ENCODE results near the gene POLR3GL.

POLR3GL gene

DNA sequence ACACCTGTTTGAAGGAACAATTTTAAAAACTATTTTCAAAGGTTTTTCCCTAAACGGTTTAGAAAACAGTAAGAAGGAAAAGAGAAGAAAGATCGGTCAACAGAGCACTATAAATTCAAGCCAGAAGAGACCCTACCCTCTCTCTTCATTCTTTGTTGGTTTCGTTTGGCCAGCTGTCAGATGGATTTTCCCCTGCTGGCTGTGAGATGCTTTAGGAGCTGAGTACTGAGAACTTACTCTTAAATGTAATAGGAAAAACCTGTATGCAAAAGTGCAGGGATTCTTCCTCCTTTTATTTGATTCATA lies 33.2 kb downstream of the POLR3GL start:
- TF ChIP-seq GATA3 (IDR thresholded peaks at IDR 0.05; ENCODE audit: low read depth, low read length) (no peak), GATA2 (IDR thresholded peaks at IDR 0.05; ENCODE audit: low read depth, low read length) (no peak)

DNA sequence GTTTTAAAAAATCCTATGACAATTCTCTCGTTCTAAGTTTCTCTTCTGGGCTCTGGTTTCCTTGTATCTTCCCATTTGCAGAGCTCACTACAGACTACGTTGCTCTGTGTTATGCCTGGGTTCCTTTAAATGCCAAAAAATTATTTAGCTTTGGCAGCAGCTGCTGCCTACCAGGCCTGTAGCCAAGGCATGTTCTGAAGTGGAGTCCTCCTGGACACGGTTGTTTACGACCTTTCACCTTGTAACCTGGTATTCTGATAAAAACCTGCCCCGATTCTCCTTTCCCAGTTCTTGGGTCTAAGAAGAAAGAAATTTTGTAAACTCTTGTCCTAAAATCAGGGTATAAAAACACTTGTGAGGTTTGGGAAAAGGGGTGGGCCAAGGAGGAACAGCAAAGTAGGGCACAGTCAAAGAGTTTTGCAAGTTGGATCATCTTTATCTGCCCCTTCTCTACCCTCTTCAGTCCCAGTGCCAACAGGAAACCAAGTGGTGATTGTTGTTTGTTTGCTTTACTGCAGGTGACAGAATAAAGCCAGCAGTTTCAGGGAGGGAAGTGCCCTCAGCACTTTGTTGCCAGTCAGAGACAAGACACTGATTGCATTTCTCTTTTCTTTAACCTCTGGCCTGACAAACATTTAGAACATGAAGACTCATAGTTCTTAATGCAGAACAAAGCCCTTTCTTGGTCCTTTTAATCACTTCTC lies 35.0 kb downstream of the POLR3GL start:
- no peak for TF ChIP-seq GATA3 (IDR thresholded peaks at IDR 0.05; ENCODE audit: low read depth, low read length)
- no peak for TF ChIP-seq GATA2 (IDR thresholded peaks at IDR 0.05; ENCODE audit: low read depth, low read length)

GRCh38 chr1:146001709-146002108 lies 37.2 kb downstream of the POLR3GL start:
- TF ChIP-seq GATA2 (IDR thresholded peaks at IDR 0.05; ENCODE audit: low read depth, low read length) (no peak), GATA3 (IDR thresholded peaks at IDR 0.05; ENCODE audit: low read depth, low read length) (no peak)

GRCh38 chr1:146007489-146008133 lies 43.1 kb downstream of the POLR3GL start:
- no peak for TF ChIP-seq GATA2 (IDR thresholded peaks at IDR 0.05; ENCODE audit: low read depth, low read length)
- no peak for TF ChIP-seq GATA3 (IDR thresholded peaks at IDR 0.05; ENCODE audit: low read depth, low read length)

DNA sequence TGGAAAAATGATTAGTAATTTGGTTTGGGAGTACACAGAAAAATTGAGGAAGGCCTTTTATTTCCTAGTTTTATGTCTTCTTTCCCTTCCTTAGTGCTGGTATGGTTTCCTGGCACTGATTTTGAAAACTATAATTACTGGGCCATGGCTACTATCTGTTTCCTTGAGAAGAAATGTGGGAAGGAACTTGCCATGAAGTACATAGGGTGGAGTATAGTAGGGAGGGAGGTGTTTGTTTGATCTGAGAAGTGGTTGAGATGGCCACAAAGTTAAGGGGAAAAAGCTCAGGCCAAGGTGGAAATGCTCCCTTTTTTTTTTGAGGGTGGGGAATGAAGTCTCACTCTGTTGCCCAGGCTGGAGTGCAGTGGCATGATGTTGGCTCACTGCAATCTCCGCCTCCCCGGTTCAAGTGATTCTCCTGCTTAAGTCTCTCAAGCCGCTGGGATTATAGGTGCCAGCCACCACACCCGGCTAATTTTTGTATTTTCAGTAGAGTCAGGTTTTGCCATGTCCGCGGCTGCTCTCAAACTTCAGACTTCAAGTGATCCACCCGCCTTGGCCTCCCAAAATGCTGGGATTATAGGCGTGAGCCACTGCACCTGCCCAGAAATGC lies 45.7 kb downstream of the POLR3GL start:
- no peak for TF ChIP-seq GATA3 (IDR thresholded peaks at IDR 0.05; ENCODE audit: low read depth, low read length)
- no peak for TF ChIP-seq GATA2 (IDR thresholded peaks at IDR 0.05; ENCODE audit: low read depth, low read length)

DNA sequence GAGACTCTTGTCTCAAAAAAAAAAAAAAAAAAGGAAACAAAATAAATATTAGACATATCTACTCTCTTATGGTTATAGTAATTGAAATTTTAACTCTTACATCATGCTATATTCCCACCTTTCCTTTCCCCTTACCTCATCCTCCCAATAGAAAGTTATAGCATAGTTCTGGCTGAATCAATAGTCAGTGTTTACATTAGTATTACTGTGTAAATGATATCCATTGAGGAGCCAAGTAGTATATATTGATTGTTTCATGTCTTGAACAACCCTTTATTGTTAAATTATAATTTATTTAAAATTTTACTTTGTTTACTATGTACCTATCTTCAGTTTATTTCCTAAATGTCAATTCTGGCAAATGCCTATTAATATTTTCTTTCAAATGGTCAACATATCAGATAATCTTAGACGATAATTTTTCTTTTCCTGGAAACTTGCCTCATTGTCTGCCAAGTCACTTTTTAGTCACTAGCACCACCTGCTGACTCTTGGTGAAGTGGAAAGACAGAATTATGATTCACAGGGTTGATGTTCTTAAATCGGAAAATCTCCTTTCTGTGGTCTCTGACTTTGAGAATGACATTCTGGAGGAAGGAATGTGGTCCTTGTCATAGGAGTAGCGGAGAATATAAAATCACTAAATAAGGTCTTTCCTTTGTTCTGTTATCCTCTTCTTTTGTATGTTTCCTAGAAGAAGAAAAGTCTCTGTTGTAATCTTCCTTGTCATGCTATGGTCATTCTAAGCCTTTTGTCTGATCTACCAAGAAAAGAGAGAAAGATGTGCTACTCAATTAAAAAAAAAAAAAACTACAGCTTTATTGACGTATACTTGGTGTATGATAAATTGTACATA lies 48.4 kb downstream of the POLR3GL start:
- TF ChIP-seq GATA3 (IDR thresholded peaks at IDR 0.05; ENCODE audit: low read depth, low read length): peak; percentile 46; the same call in 1 of the 2 replicates
- peak; percentile 24; the same call in 1 of the 2 replicates for TF ChIP-seq GATA2 (IDR thresholded peaks at IDR 0.05; ENCODE audit: low read depth, low read length)

GRCh38 chr1:146013559-146013922 lies 49.1 kb downstream of the POLR3GL start:
- TF ChIP-seq GATA3 (IDR thresholded peaks at IDR 0.05; ENCODE audit: low read depth, low read length): no peak
- no peak for TF ChIP-seq GATA2 (IDR thresholded peaks at IDR 0.05; ENCODE audit: low read depth, low read length)

DNA sequence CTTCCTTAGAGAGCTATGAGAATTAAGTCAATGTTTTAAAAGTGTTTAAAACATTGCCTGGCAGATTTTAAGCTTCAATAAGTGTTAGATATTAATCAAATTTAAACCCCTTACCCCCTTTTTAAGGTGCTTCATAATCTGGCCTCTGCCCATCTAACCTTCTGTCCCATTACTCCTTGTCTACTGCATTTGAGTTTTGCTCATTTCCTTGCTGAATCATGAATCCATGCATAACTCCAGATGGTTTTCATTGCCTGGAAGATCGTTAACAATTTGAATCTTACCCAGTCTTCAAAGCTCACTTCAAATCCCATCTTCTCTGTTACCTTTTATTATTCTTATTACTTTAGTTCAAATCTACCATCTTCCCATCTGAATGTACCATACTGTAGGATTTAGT lies 52.4 kb downstream of the POLR3GL start:
- TF ChIP-seq GATA2 (IDR thresholded peaks at IDR 0.05; ENCODE audit: low read depth, low read length): no peak

GRCh38 chr1:146019231-146020057 lies 55.0 kb downstream of the POLR3GL start:
- no peak for TF ChIP-seq GATA2 (IDR thresholded peaks at IDR 0.05; ENCODE audit: low read depth, low read length)
- TF ChIP-seq GATA3 (IDR thresholded peaks at IDR 0.05; ENCODE audit: low read depth, low read length): no peak

GRCh38 chr1:146020058-146021049 lies 55.9 kb downstream of the POLR3GL start:
- TF ChIP-seq GATA3 (IDR thresholded peaks at IDR 0.05; ENCODE audit: low read depth, low read length): no peak
- TF ChIP-seq GATA2 (IDR thresholded peaks at IDR 0.05; ENCODE audit: low read depth, low read length): no peak

- TF ChIP-seq GATA3 (IDR thresholded peaks at IDR 0.05; ENCODE audit: low read depth, low read length) (no peak), GATA2 (IDR thresholded peaks at IDR 0.05; ENCODE audit: low read depth, low read length) (no peak)
Observed at GRCh38 chr1:146021050-146021445, 56.6 kb downstream of the POLR3GL start.

- TF ChIP-seq GATA2 (IDR thresholded peaks at IDR 0.05; ENCODE audit: low read depth, low read length): no peak
- no peak for TF ChIP-seq GATA3 (IDR thresholded peaks at IDR 0.05; ENCODE audit: low read depth, low read length)
Observed at GRCh38 chr1:146021622-146022402, 57.3 kb downstream of the POLR3GL start, which contains the start of gene HJV. Gene HJV (minus strand): TSS chr1:146021735. CDS start chr1:146020231, 1,504 bp downstream.

Data from SH-SY5Y (cell line).